Erythroblast (primary cell): ENCODE data around the gene TNN.

Source experiments
- GATA1 ChIP-seq: IDR thresholded peaks from 2 replicates; pipeline ENCODE4 v1.6.1; 2011; ENCODE audit warnings: low read depth, mild to moderate bottlenecking, control low read depth, low read length, moderate library complexity
- POLR2A ChIP-seq: IDR thresholded peaks from 2 replicates; pipeline ENCODE4 v1.6.1; 2011; ENCODE audit warnings: mild to moderate bottlenecking, low read length

DNA sequence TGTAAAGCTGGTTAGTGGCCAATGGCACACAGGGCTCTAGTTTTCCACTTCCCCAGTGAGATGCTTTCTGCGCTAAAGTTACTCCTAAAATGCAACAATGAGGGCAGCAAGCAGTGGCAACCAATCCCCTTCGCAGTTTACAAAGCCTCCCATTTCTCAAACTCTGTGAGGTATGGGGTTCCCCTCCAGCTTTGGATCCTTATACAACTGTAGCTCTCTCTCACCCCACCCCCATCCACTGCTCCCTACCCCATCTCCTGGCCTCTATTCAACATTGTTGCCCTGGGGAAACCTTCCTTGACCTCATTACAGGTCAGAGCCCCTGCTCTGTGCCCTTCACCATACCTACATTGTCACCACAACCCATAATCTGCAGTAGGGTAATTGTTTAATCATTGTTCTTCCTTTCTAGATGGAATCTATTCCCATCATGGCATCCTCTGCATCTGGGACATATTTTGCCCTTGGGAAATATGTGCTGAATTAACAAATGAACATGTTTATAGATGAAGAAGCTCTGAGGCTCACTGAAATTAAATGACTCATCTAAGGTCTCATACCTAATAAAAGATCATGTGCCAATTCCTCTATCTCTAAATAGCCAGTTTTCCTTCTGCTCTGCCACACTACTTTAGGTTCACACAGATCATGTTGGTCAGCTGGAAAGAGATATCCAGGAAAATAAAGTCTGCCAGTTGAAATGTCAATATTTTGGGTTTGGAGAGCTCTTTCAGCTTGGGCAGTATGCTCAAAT, 112.4 kb downstream of the TNN start:
- TF ChIP-seq POLR2A (no peak), GATA1 (no peak)
